GM12874 (cell line): ENCODE measurements around the gene ABCG1.

Experiments
- TF ChIP-seq, protein P1 (sequence below): IDR thresholded peaks from 2 replicates; pipeline ENCODE4 v1.5.1; 2011; ENCODE audit warnings: low read depth, mild to moderate bottlenecking, control low read depth, low read length, moderate library complexity; ENCODE audit not compliant: insufficient read depth

Gene ABCG1

DNA sequence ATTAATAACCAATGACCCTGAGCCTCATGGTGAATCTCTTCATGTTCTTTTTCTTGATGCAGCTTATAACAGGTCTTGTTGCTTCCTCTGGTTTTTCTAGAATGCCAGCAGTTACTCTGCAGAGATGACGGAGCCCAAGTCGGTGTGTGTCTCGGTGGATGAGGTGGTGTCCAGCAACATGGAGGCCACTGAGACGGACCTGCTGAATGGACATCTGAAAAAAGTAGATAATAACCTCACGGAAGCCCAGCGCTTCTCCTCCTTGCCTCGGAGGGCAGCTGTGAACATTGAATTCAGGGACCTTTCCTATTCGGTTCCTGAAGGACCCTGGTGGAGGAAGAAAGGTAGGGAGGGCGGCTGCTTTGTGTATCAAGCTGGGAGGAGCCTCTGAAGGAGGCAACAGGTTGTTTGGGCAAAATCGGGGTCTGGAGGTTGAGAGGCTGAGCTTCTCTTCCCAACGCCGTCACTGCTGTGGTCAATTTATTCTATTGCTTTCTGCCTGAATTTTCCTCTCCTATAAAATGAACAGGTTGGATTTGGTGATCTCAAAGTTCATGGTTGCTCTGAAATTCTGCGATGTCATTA, 6.7 kb downstream of the ABCG1 start:
- TF ChIP-seq, protein P1, sequence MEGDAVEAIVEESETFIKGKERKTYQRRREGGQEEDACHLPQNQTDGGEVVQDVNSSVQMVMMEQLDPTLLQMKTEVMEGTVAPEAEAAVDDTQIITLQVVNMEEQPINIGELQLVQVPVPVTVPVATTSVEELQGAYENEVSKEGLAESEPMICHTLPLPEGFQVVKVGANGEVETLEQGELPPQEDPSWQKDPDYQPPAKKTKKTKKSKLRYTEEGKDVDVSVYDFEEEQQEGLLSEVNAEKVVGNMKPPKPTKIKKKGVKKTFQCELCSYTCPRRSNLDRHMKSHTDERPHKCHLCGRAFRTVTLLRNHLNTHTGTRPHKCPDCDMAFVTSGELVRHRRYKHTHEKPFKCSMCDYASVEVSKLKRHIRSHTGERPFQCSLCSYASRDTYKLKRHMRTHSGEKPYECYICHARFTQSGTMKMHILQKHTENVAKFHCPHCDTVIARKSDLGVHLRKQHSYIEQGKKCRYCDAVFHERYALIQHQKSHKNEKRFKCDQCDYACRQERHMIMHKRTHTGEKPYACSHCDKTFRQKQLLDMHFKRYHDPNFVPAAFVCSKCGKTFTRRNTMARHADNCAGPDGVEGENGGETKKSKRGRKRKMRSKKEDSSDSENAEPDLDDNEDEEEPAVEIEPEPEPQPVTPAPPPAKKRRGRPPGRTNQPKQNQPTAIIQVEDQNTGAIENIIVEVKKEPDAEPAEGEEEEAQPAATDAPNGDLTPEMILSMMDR = no peak

DNA sequence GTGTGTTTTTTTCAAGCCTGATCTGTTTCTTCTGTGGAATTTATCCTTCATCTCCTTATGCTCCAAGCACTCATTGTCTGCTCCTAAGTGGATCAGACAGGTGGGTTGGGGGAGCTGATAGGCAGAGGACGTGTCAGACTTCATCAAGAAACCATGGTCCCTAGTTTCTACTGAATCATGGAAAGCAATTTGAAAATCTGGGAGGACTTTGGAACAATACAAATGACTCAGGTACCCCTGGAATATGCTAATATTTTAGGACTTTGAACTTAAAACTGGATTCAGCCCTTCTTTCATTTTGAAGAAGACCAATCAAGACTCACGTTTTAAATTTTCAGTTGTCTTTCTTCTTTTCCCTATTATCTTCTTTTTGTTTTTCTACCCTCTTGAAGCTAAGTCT, 7.7 kb downstream of the ABCG1 start:
- TF ChIP-seq, protein P1 = no peak

DNA sequence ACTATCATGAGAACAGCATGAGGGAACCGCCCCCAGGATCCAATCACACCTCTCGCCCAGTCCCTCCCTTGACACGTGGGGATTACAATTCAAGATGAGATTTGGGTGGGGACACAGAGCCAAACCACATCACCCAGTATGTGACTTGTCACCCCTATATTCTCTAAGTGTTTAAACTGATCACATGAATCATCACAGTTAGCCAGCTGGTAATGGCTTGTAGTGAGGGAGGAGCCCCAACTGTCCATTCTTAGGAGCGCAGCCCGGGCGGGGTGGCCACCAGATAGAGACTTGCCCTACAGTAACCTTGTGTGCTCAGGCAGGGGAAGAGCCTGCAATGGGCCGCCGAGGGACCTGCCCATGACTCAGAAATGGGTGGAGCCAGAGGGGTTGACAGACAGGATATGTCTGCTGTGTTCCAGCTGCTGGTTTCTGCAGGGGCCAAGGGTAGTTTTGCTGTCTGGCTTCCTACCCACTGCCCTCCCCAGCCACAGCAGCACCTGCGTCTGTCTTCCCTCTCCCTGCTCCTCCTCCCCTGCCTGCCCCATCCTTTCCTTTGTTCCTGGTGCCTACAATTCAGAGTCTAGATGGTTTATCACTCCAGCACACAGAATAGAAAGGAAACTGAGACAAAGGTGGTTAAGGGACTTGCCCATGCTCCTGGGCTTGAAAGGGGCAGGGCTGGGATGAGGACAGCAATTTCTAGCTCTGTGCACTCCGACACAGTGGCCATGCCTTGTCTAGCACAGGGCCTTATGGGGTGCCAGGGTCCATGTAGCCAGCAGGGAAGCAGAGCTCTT, 9.2 kb downstream of the ABCG1 start:
- TF ChIP-seq, protein P1 = no peak

DNA sequence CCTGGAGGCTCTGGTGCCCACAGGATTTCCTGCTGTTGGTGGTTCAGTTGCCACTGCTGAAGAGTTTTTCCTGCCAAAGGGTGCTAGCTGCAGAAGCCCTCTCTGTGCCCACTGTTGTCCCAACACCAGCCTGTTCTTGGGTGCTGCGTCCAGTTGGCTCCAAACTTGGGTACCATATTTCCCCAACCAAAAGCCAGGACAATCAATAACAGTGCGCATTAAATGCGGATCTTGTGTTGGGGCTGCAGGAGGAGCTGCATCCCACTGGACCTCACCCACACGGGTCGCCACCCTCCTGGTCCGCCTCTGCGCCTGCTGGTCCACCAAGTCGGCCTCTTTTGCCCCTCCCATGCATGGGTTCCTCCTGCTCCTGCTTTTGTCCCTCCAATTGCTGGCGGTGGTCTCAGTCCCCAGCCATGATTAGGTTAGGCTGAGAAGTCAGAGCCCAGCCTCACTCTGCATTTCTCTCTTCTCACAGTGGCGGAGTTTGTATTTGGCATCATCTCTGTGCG, 9.8 kb downstream of the ABCG1 start:
- TF ChIP-seq, protein P1 = no peak

DNA sequence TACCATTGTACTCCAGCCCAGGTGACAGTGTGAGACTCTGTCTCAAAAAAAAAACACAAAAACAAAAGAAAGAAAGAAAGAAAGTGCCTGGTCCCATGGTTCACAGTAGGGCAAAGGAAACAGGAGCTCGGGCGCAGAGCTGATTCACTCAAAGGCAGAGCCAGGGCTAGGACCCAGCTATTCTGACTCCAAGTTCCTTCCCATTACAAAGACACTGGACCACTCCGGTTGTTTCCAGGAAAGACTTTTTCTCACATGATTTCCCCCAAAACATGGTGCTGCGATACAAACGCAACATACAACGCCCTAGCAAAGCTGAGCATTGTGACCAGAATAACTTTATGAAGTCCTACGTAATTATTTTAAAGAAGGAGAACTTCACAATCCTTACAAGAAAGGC, 10.7 kb downstream of the ABCG1 start:
- TF ChIP-seq, protein P1 = no peak

DNA sequence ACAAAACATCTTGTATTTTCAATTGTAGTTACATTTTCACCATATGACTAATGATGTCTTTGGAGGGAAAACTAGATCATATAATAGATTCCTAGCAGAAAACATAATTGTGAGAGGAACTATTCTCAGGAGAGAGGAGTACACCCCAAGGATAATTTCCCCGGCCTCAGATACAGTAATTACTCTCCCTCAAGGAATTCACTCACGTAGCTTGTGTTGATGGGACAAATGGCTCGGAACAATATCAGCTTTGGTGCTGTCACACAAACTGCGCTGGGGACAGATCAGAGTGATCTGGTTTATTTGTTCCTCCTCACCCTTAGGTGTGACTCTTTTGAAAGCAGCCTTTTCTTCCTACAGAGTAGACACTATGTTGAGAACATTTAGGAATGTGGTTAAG, 11.2 kb downstream of the ABCG1 start:
- TF ChIP-seq, protein P1 = no peak

DNA sequence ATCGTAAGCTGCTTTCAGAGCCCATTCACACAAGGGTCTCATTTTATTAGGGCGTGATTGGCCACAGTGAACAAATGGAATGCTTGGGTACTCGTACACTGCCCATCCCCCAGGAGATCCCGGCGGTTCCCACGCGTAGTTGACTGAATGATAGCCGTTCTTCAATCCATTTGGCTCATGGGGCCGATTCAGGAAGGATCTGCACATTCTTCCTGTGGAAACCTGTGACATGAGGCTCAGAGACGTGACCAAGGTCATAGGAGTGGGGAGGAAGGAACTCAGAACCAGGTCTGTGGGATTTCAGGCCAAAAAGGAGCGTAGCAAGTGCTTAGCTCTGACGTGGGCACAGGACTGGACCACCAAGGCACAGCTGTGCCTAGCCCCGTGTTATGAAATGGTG, 11.7 kb downstream of the ABCG1 start:
- TF ChIP-seq, protein P1 = no peak
